Activated naive CD4-positive, alpha-beta T cell treated with anti-CD3 and anti-CD28 coated beads for 36 hours (primary cell): Measurements from ENCODE around the gene AFAP1. TPM values are rescaled to one million over a fixed set of nuclear protein-coding genes. Genes with fewer than 3 reads are reported as not detected.

Source experiments
- CTCF ChIA-PET: fragments of 350-600 bp; sonication (Branson Sonifier 250); formaldehyde crosslinking; loops from one replicate; lab custom pipeline; 2021; ENCODE audit warnings: antibody characterized with exemption; lab: Charles Lee
- DNase-seq: peaks from one replicate; pipeline ENCODE4 v3.0.0-alpha.2; 2020
- H3K27ac Mint-ChIP-seq: one replicate; pipeline ENCODE4 v1.8.0; 2021; ENCODE audit warnings: mild to moderate bottlenecking, mixed read lengths
- H3K27me3 Mint-ChIP-seq: one replicate; pipeline ENCODE4 v1.8.0; 2021; ENCODE audit warnings: low read depth, mixed read lengths
- H3K36me3 Mint-ChIP-seq: one replicate; pipeline ENCODE4 v1.8.0; 2021; ENCODE audit warnings: low read depth, mixed read lengths
- H3K4me1 Mint-ChIP-seq: one replicate; pipeline ENCODE4 v1.8.0; 2021; ENCODE audit warnings: low read depth, mixed read lengths
- H3K4me3 Mint-ChIP-seq: one replicate; pipeline ENCODE4 v1.8.0; 2021; ENCODE audit warnings: mild to moderate bottlenecking, moderate library complexity, mixed read lengths
- H3K9me3 Mint-ChIP-seq: one replicate; pipeline ENCODE4 v1.8.0; 2021; ENCODE audit warnings: mixed read lengths
- intact Hi-C: fragments of 100-400 bp; cut with micrococcal nuclease; formaldehyde crosslinking; loops from one replicate; pipeline ENCODE4 v1.15.1; 2023
- total RNA-seq, 2 experiments: library from RNA; stranded (reverse); gene quantifications; one replicate each; pipeline ENCODE4 v1.2.3, GENCODE V29; 2021

AFAP1 gene
- total RNA-seq, 2 experiments from 2014 or later = 26.7 to 28.8 TPM

- Mint-ChIP-seq H3K27ac (no peak overlapping the region), H3K4me3 (no peak overlapping the region), H3K27me3 (no peaks in the 10 kb centered on the region), H3K4me1 (no peaks in the 10 kb centered on the region), H3K36me3 (no peaks in the 10 kb centered on the region), H3K9me3 (no peaks in the 10 kb centered on the region)
- DNase-seq = no peak
- intact Hi-C loops = no loop called here
- CTCF ChIA-PET = interaction anchor here (1.7 kb wide), 1 partner anchor 9 kb away, joined by 3 read pairs; no protein-coding TSS in a partner anchor
Measured at GRCh38 chr4:7710576-7711306, 228.9 kb downstream of the AFAP1 start.

GRCh38 chr4:7710126-7710525 lies 229.5 kb downstream of the AFAP1 start:
- Mint-ChIP-seq H3K4me3 (no peak overlapping the region), H3K4me1 (no peaks in the 10 kb centered on the region)
- intact Hi-C loops = no loop called here

GRCh38 chr4:7709431-7709830 lies 230.2 kb downstream of the AFAP1 start:
- Mint-ChIP-seq H3K36me3 (no peaks in the 10 kb centered on the region), H3K9me3 (no peaks in the 10 kb centered on the region), H3K4me3 (no peak overlapping the region), H3K4me1 (no peaks in the 10 kb centered on the region), H3K27ac (no peak overlapping the region), H3K27me3 (no peaks in the 10 kb centered on the region)
- no peak for DNase-seq
- intact Hi-C loops = no loop called here
- CTCF ChIA-PET = interaction anchor here (1.7 kb wide), 1 partner anchor 11 kb away, joined by 3 read pairs; no protein-coding TSS in a partner anchor

More at GRCh38 chr4:7710126-7710525, 229.5 kb downstream of the AFAP1 start:
- Mint-ChIP-seq H3K36me3 (no peaks in the 10 kb centered on the region), H3K27me3 (no peaks in the 10 kb centered on the region), H3K9me3 (no peaks in the 10 kb centered on the region), H3K27ac (no peak overlapping the region)
- DNase-seq = no peak
- CTCF ChIA-PET = interaction anchor here (1.7 kb wide), 1 partner anchor 10 kb away, joined by 3 read pairs; no protein-coding TSS in a partner anchor

DNA sequence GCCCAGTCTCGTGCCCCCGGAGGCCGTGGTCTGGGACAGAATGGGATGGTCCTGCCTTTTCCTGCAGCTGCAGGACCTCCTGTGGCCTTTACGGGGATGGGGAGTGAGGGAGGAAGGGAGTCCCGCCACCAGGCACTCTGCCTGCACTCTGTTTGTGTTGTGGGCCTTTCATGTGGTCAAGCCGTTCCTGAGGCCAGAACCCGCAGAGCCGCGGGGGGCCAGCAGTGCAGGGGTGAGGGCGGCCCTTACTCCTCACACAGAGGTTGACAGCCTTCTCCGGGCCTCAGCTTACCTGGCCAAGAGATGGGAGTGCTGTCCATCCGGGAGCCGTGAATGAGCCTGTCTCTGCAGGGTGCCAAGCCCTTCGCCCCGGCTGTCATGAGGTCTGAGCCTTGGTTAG lies 230.7 kb downstream of the AFAP1 start:
- intact Hi-C loops = no loop called here
- no peaks in the 10 kb centered on the region for H3K9me3 Mint-ChIP-seq
- no peaks in the 10 kb centered on the region for H3K4me1 Mint-ChIP-seq
- no peak overlapping the region for H3K4me3 Mint-ChIP-seq
- no peaks in the 10 kb centered on the region for H3K27me3 Mint-ChIP-seq
- no peaks in the 10 kb centered on the region for H3K36me3 Mint-ChIP-seq
- CTCF ChIA-PET = interaction anchor here (0.6 kb wide), 1 partner anchor 96 kb away, joined by 3 read pairs; no protein-coding TSS in a partner anchor
- no peak overlapping the region for H3K27ac Mint-ChIP-seq
- DNase-seq = no peak

Other genes starting within 250 kb of the AFAP1 start
- gene ABLIM2, start 219.0 kb upstream of the AFAP1 start, total RNA-seq = under 1 TPM; 0.22 to 0.24 TPM